Measurements from ENCODE around the gene CCDC59.

DNA sequence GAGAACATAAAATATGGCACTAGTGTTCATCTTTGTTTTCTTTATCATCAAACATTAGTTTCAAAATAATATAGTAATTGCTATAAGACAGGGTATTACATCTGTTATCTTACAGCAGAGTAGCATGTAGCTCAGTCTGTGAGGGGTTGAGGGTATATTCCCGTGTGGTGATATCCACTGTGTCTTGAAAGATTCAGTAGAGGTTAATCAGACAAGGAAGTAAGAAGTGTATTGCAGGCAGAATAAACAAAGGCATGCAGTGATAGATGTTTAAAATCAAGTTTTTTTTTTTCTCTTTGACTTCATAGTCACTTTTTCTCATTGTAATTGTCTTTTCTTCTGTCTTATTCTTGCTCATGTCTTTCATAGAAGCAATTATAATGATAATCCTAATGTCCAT is 48.5 kb upstream of the CCDC59 start:
- TF ChIP-seq, protein P1, sequence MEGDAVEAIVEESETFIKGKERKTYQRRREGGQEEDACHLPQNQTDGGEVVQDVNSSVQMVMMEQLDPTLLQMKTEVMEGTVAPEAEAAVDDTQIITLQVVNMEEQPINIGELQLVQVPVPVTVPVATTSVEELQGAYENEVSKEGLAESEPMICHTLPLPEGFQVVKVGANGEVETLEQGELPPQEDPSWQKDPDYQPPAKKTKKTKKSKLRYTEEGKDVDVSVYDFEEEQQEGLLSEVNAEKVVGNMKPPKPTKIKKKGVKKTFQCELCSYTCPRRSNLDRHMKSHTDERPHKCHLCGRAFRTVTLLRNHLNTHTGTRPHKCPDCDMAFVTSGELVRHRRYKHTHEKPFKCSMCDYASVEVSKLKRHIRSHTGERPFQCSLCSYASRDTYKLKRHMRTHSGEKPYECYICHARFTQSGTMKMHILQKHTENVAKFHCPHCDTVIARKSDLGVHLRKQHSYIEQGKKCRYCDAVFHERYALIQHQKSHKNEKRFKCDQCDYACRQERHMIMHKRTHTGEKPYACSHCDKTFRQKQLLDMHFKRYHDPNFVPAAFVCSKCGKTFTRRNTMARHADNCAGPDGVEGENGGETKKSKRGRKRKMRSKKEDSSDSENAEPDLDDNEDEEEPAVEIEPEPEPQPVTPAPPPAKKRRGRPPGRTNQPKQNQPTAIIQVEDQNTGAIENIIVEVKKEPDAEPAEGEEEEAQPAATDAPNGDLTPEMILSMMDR (IDR thresholded peaks at IDR 0.05): no peak
- no peak for TF ChIP-seq POLR2A (IDR thresholded peaks at IDR 0.05)
